Panc1 (cell line): ENCODE results near the gene SNX24. TPM values are rescaled to one million over a fixed set of nuclear protein-coding genes. Genes with fewer than 3 reads are reported as not detected.

Experiments used
- ATAC-seq: fragments of 200-7000 bp; cut with Tn5 transposase; 2 replicates; pipeline ENCODE4 v1.9.1; 2020; ENCODE audit warnings: mild to moderate bottlenecking, moderate library complexity
- BruUV-seq: library from RNA; stranded (reverse); fragments of 400-500 nt; replicated peaks from 2 replicates; lab custom pipeline; 2021; lab: Mats Ljungman, UMichigan
- CTCF ChIA-PET: fragments of 300-600 bp; sonication (Branson Sonifier 250); formaldehyde crosslinking; loops from one replicate; lab custom pipeline; 2022; ENCODE audit warnings: antibody characterized with exemption; lab: Charles Lee
- POLR2A ChIA-PET: fragments of 300-600 bp; sonication (Branson Sonifier 250); formaldehyde crosslinking; loops from one replicate; lab custom pipeline; 2022; ENCODE audit warnings: antibody characterized with exemption; lab: Charles Lee
- DNase-seq: peaks from one replicate; pipeline ENCODE4 v3.0.0-alpha.2; 2010; ENCODE audit warnings: low read depth, low spot score
- H3K27ac ChIP-seq: 2 replicates; pipeline ENCODE4 v1.5.1; 2011; ENCODE audit warnings: mild to moderate bottlenecking, low read length, inconsistent platforms
- H3K27me3 ChIP-seq: fragments of 200-500 bp; sonication (Bioruptor generic); 2 replicates; pipeline ENCODE4 v1.6.0; 2014; ENCODE audit warnings: low read length, inconsistent platforms; ENCODE audit not compliant: control insufficient read depth, insufficient read depth
- H3K36me3 ChIP-seq: fragments of 200-500 bp; sonication (Bioruptor generic); 2 replicates; pipeline ENCODE4 v1.5.1; 2014; ENCODE audit warnings: inconsistent platforms, mild to moderate bottlenecking, low read length, moderate library complexity; ENCODE audit not compliant: control insufficient read depth, insufficient read depth
- H3K4me1 ChIP-seq: 2 replicates; pipeline ENCODE4 v1.5.1; 2011; ENCODE audit warnings: inconsistent platforms, mild to moderate bottlenecking, low read length, moderate library complexity; ENCODE audit not compliant: control insufficient read depth, insufficient read depth
- H3K4me3 ChIP-seq, 2 experiments: 2 replicates each; pipeline ENCODE4 v1.5.1; 2011 to 2012; ENCODE audit warnings: low read depth in 2 of 2, low read length in 2 of 2, mild to moderate bottlenecking in 2 of 2, inconsistent platforms in 1 of 2, moderate library complexity in 1 of 2
- H3K9me3 ChIP-seq: fragments of 200-500 bp; sonication (Bioruptor generic); 2 replicates; pipeline ENCODE4 v1.5.1; 2014; ENCODE audit warnings: low read depth, mild to moderate bottlenecking, inconsistent platforms, low read length, moderate library complexity; ENCODE audit not compliant: control insufficient read depth, insufficient read depth
- CTCF ChIP-seq: fragments of 450-650 bp; IDR thresholded peaks from 2 replicates; pipeline ENCODE4 v1.5.1; 2017; ENCODE audit warnings: mild to moderate bottlenecking
- POLR2AphosphoS5 ChIP-seq: IDR thresholded peaks from 2 replicates; pipeline ENCODE4 v1.6.1; 2012; ENCODE audit warnings: mild to moderate bottlenecking, low read depth, low read length, moderate library complexity
- REST ChIP-seq, 2 experiments: IDR thresholded peaks; 2 replicates each; pipeline ENCODE4 v1.6.1; 2011 to 2012; ENCODE audit warnings: low read depth in 2 of 2, control low read depth in 1 of 2, low read length in 1 of 2, mild to moderate bottlenecking in 1 of 2, moderate library complexity in 1 of 2; ENCODE audit not compliant: insufficient read depth in 1 of 2
- SIN3A ChIP-seq: IDR thresholded peaks from 2 replicates; pipeline ENCODE4 v1.6.1; 2012; ENCODE audit warnings: low read depth, mild to moderate bottlenecking, low read length, moderate library complexity, borderline replicate concordance; ENCODE audit not compliant: insufficient read depth
- TCF7L2 ChIP-seq: IDR thresholded peaks from 2 replicates; pipeline ENCODE4 v1.6.1; 2011; ENCODE audit warnings: mild to moderate bottlenecking, low read depth, low read length, inconsistent platforms
- in situ Hi-C: cut with HindIII; loops from 2 replicates; pipeline ENCODE4 v1.10.0; 2016; ENCODE audit warnings: low sequenced_read_pairs, low pct_unique_long_range_greater_than_20kb
- intact Hi-C: fragments of 100-400 bp; cut with micrococcal nuclease; formaldehyde crosslinking; loops from one replicate; pipeline ENCODE4 v1.10.0; 2022; ENCODE audit not compliant: unreplicated experiment
- total RNA-seq: library from RNA; stranded (reverse); gene quantifications from one replicate; pipeline ENCODE4 v1.2.1, GENCODE V29; 2021; ENCODE audit not compliant: unreplicated experiment

The SNX24 gene
- total RNA-seq, 1 experiment from 2014 or later, result 32.8 TPM

GRCh38 chr5:122880749-122881148 lies 35.3 kb downstream of the SNX24 start:
- DNase-seq (no peak), ATAC-seq (no peak)
- no peaks in the 10 kb centered on the region for H3K27me3 ChIP-seq
- H3K27ac ChIP-seq, result no peak overlapping the region
- intact Hi-C loops (no loop called here), in situ Hi-C loops (no loop called here)
- H3K4me3 ChIP-seq, result no peak overlapping the region
- no TSS peak for BruUV-seq
- CTCF ChIA-PET, result no interaction called here
- H3K36me3 ChIP-seq, result no peaks in the 10 kb centered on the region
- no peaks in the 10 kb centered on the region for H3K4me1 ChIP-seq
- H3K9me3 ChIP-seq, result no peaks in the 10 kb centered on the region
- TF ChIP-seq REST (IDR thresholded peaks at IDR 0.05; ENCODE audit: insufficient read depth in 1 of 2, low read depth in 2 of 2, low read length in 1 of 2) (no peak), SIN3A (no peak), POLR2AphosphoS5 (no peak), TCF7L2 (no peak), CTCF (no peak)
- POLR2A ChIA-PET, result no interaction called here

- DNase-seq (no peak), ATAC-seq (no peak)
- H3K36me3 ChIP-seq, result no peaks in the 10 kb centered on the region
- no peak overlapping the region for H3K27ac ChIP-seq
- H3K27me3 ChIP-seq, result no peaks in the 10 kb centered on the region
- CTCF ChIA-PET, result no interaction called here
- in situ Hi-C loops, result no loop called here
- no peaks in the 10 kb centered on the region for H3K9me3 ChIP-seq
- TF ChIP-seq TCF7L2 (no peak), CTCF (no peak), REST (IDR thresholded peaks at IDR 0.05; ENCODE audit: insufficient read depth in 1 of 2, low read depth in 2 of 2, low read length in 1 of 2) (no peak), POLR2AphosphoS5 (no peak), SIN3A (no peak)
- no peak overlapping the region for H3K4me3 ChIP-seq
- no TSS peak for BruUV-seq
- POLR2A ChIA-PET, result no interaction called here
- no peaks in the 10 kb centered on the region for H3K4me1 ChIP-seq
- intact Hi-C loops, result no loop called here
These were observed 37.4 kb downstream of the SNX24 start for GRCh38 chr5:122882831-122883230.
